Lower lobe of right lung (tissue), 2 donors: ENCODE results near the gene RGS16. TPM values are rescaled to one million over a fixed set of nuclear protein-coding genes. Genes with fewer than 3 reads are reported as not detected.

Experiments used
- ATAC-seq, 2 donors: fragments of 200-7000 bp; cut with Tn5 transposase; one replicate each; pipeline ENCODE4 v1.9.1; 2020 to 2022; ENCODE audit warnings: mild to moderate bottlenecking in 2 of 2, moderate library complexity in 2 of 2
- DNase-seq: peaks from one replicate; pipeline ENCODE4 v3.0.0-alpha.2; 2020
- H3K27ac ChIP-seq: fragments of 200-600 bp; one replicate; pipeline ENCODE4 v1.8.0; 2022
- H3K27me3 ChIP-seq: fragments of 200-600 bp; one replicate; pipeline ENCODE4 v1.8.0; 2022; ENCODE audit warnings: low read depth
- H3K36me3 ChIP-seq: fragments of 200-600 bp; one replicate; pipeline ENCODE4 v1.8.0; 2022; ENCODE audit warnings: mild to moderate bottlenecking
- H3K4me1 ChIP-seq: fragments of 200-600 bp; one replicate; pipeline ENCODE4 v1.8.0; 2022
- H3K4me3 ChIP-seq: fragments of 200-600 bp; one replicate; pipeline ENCODE4 v1.8.0; 2022; ENCODE audit warnings: mild to moderate bottlenecking
- H3K9me3 ChIP-seq: fragments of 200-600 bp; one replicate; pipeline ENCODE4 v1.8.0; 2022
- intact Hi-C: fragments of 100-400 bp; cut with DNase I; formaldehyde crosslinking; loops from one replicate; pipeline ENCODE4 v1.11.0; 2022
- total RNA-seq: library from RNA; stranded (reverse); fragmentation: NEBNext Ultra II Directional; extraction: Animal tissue kit (Norgen Biotek cat#: 25700); gene quantifications from one replicate; pipeline ENCODE4 v1.2.1, GENCODE V29; 2021
- TF ChIP-seq, protein P1 (sequence below): fragments of 200-600 bp; IDR thresholded peaks from one replicate; pipeline ENCODE4 v1.8.0; 2022; ENCODE audit warnings: antibody characterized with exemption, mild to moderate bottlenecking
- donor health status: DM: no; HTN: yes; CAD: no; lungs with severe emphysema.

RGS16 gene
- total RNA-seq, 1 donor from 2014 or later = 14.6 TPM

DNA sequence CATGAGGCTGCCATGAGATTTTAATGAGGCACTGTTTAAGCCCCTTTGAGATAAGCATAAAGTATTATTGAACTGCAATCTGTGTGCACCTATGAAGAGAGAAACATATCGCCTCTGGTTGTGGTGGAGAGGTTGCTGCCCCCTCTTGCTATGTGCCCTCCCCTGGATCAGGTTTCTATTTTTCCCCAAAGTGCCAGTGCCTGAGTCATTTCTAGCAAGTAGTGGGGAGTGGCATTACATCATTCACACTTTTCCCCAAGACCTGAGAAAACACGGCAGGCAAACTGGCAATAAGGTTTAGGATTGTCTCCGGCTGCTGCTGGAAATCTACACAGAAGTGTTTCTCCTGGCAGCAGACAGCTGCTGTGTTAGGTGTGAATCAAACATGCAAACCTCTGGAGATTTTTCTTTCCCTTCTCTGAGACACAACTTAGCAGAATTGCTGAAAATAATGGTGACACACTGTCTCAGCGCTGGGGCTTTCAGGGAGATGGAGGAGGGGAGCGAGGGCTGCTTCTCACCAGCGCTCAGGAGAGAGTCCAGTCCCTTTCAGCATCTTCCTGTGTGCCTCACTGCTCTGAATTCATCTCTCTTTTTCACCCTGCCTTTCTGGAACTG lies 13.7 kb upstream of the RGS16 start:
- H3K4me3 ChIP-seq = no peak overlapping the region
- intact Hi-C loops = no loop called here
- H3K36me3 ChIP-seq = no peaks in the 10 kb centered on the region
- peaks cover 29% of the 10 kb centered on the region for H3K4me1 ChIP-seq
- TF ChIP-seq, protein P1, sequence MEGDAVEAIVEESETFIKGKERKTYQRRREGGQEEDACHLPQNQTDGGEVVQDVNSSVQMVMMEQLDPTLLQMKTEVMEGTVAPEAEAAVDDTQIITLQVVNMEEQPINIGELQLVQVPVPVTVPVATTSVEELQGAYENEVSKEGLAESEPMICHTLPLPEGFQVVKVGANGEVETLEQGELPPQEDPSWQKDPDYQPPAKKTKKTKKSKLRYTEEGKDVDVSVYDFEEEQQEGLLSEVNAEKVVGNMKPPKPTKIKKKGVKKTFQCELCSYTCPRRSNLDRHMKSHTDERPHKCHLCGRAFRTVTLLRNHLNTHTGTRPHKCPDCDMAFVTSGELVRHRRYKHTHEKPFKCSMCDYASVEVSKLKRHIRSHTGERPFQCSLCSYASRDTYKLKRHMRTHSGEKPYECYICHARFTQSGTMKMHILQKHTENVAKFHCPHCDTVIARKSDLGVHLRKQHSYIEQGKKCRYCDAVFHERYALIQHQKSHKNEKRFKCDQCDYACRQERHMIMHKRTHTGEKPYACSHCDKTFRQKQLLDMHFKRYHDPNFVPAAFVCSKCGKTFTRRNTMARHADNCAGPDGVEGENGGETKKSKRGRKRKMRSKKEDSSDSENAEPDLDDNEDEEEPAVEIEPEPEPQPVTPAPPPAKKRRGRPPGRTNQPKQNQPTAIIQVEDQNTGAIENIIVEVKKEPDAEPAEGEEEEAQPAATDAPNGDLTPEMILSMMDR = no peak
- no peak overlapping the region for H3K27ac ChIP-seq
- DNase-seq (no peak), ATAC-seq (peak in 1 of 2 donors; percentile 13)
- no peaks in the 10 kb centered on the region for H3K27me3 ChIP-seq
- no peaks in the 10 kb centered on the region for H3K9me3 ChIP-seq

GRCh38 chr1:182617014-182617429 lies 12.8 kb upstream of the RGS16 start:
- intact Hi-C loops = no loop called here
- no peak overlapping the region for H3K27ac ChIP-seq
- no peak for ATAC-seq

GRCh38 chr1:182616130-182617013 lies 12.2 kb upstream of the RGS16 start:
- DNase-seq = peak; percentile 88
- intact Hi-C loops = no loop called here
- peaks cover 29% of the 10 kb centered on the region for H3K4me1 ChIP-seq
- peak; percentile 77 to 78 for ATAC-seq
- H3K36me3 ChIP-seq = no peaks in the 10 kb centered on the region
- H3K27ac ChIP-seq = peak overlapping the region; percentile 91
- H3K27me3 ChIP-seq = no peaks in the 10 kb centered on the region
- H3K9me3 ChIP-seq = no peaks in the 10 kb centered on the region
- TF ChIP-seq, protein P1 = no peak
- peak overlapping the region; percentile 61 for H3K4me3 ChIP-seq

More at GRCh38 chr1:182617014-182617429, 12.8 kb upstream of the RGS16 start:
- TF ChIP-seq, protein P1 = no peak
- no peak for DNase-seq
- Histone ChIP-seq H3K4me3 (no peak overlapping the region), H3K4me1 (peaks cover 29% of the 10 kb centered on the region), H3K9me3 (no peaks in the 10 kb centered on the region), H3K27me3 (no peaks in the 10 kb centered on the region), H3K36me3 (no peaks in the 10 kb centered on the region)

DNA sequence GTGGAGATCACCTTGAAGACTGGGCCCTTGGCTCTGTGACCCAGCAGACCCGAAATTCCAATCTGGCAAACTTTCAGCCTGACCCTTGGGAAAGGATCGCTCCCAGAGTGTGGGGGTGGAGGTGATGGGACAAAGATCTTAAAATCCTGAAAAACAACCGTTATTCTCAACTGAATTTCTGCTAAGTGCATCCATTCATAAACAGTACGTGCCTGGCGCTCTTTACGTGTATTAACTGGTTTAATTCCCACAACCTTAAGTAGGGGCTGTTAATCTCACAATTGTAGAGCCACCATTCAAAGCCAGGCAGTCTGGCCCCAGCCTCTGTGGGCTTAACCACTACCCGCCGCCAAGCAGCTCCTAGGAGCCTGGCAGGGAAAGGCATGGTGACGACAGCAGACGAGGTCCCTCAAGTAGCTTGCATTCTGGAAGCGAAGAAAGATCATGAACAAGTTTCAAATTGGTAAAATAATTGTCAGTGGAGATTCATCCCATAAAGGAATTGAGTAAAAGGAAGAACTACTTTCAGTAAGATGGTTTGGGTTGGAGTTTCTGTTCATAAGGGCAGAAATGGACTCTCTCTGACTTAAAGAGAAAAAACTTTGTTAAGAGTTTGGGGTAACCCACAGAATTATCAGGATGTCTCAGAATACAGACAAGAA lies 11.4 kb upstream of the RGS16 start:
- peak; percentile 58 for DNase-seq
- Histone ChIP-seq H3K4me1 (peaks cover 29% of the 10 kb centered on the region), H3K36me3 (no peaks in the 10 kb centered on the region), H3K27me3 (no peaks in the 10 kb centered on the region), H3K27ac (peak overlapping the region; percentile 91), H3K9me3 (no peaks in the 10 kb centered on the region), H3K4me3 (peak overlapping the region; percentile 61)
- TF ChIP-seq, protein P1 = no peak
- intact Hi-C loops = no loop called here
- peak; percentile 51 to 58 for ATAC-seq

GRCh38 chr1:182614796-182615454 lies 10.7 kb upstream of the RGS16 start:
- DNase-seq (peak; percentile 84), ATAC-seq (peak; percentile 84 to 85)
- intact Hi-C loops = no loop called here
- Histone ChIP-seq H3K4me3 (peak overlapping the region; percentile 61), H3K27ac (peak overlapping the region; percentile 91), H3K4me1 (peaks cover 29% of the 10 kb centered on the region), H3K36me3 (no peaks in the 10 kb centered on the region), H3K27me3 (no peaks in the 10 kb centered on the region), H3K9me3 (no peaks in the 10 kb centered on the region)
- TF ChIP-seq, protein P1 = no peak
